ENCODE measurements around the gene NPTX1.

GRCh38 chr17:80510772-80511171, 34.4 kb upstream of the NPTX1 start:
- no peak for TF ChIP-seq POLR2A (IDR thresholded peaks at IDR 0.05; ENCODE audit: low read depth, low read length)
- TF ChIP-seq TAF1 (IDR thresholded peaks at IDR 0.05; ENCODE audit: borderline replicate concordance, low read depth, low read length), result no peak

All from GM12892 (cell line).